Osteoblast (primary cell): ENCODE measurements around the gene ADRA2C. TPM values are rescaled to one million over a fixed set of nuclear protein-coding genes. Genes with fewer than 3 reads are reported as not detected.
A peak's percentile ranks its signal among the peaks of the same experiment; 100 is the strongest.

Source experiments
- DNase-seq: peaks from one replicate; pipeline ENCODE4 v3.0.0; 2011; ENCODE audit warnings: low spot score, mixed read lengths; ENCODE audit not compliant: insufficient read length; ENCODE audit errors: missing footprints
- H2AFZ ChIP-seq: 2 replicates; pipeline ENCODE4 v1.6.0; 2011; ENCODE audit warnings: mild to moderate bottlenecking, low read length
- H3K27ac ChIP-seq: 2 replicates; pipeline ENCODE4 v1.5.1; 2011; ENCODE audit warnings: mild to moderate bottlenecking, low read depth, low read length, moderate library complexity
- H3K27me3 ChIP-seq: 2 replicates; pipeline ENCODE4 v1.6.0; 2012; ENCODE audit warnings: mild to moderate bottlenecking, control low read depth, inconsistent platforms, low read length, moderate library complexity; ENCODE audit not compliant: insufficient read depth
- H3K36me3 ChIP-seq: 2 replicates; pipeline ENCODE4 v1.5.1; 2011; ENCODE audit warnings: mild to moderate bottlenecking, low read length, control low read depth, moderate library complexity; ENCODE audit not compliant: insufficient read depth
- H3K4me1 ChIP-seq: 2 replicates; pipeline ENCODE4 v1.5.1; 2011; ENCODE audit warnings: mild to moderate bottlenecking, low read length, control low read depth, moderate library complexity; ENCODE audit not compliant: insufficient read depth
- H3K4me2 ChIP-seq: 2 replicates; pipeline ENCODE4 v1.6.0; 2011; ENCODE audit warnings: mild to moderate bottlenecking, low read length; ENCODE audit not compliant: insufficient read depth
- H3K4me3 ChIP-seq: fragments of 200-600 bp; sonication (generic); 3 replicates; pipeline ENCODE4 v1.5.1; 2012; ENCODE audit warnings: mild to moderate bottlenecking, low read length, inconsistent platforms; ENCODE audit not compliant: insufficient read depth
- H3K79me2 ChIP-seq: 2 replicates; pipeline ENCODE4 v1.6.0; 2012; ENCODE audit warnings: mild to moderate bottlenecking, low read length, control low read depth, inconsistent platforms; ENCODE audit not compliant: insufficient read depth
- H3K9me3 ChIP-seq: 2 replicates; pipeline ENCODE4 v1.5.1; 2011; ENCODE audit warnings: low read depth, low read length, control low read depth
- H4K20me1 ChIP-seq: 2 replicates; pipeline ENCODE4 v1.6.0; 2012; ENCODE audit warnings: mild to moderate bottlenecking, low read length, control low read depth; ENCODE audit not compliant: insufficient read depth
- total RNA-seq: library from RNA; depleted of rRNA; stranded (reverse); fragments of >200 nt; gene quantifications from 2 replicates; pipeline ENCODE4 v1.2.3, GENCODE V29; 2012
- TF ChIP-seq, protein P1 (sequence below): IDR thresholded peaks from 2 replicates; pipeline ENCODE4 v1.5.1; 2011; ENCODE audit warnings: mild to moderate bottlenecking, low read depth, low read length, moderate library complexity; ENCODE audit errors: extremely low read depth

Gene ADRA2C
- 1.1 and 1.5 TPM in 2 replicates for total RNA-seq

DNA sequence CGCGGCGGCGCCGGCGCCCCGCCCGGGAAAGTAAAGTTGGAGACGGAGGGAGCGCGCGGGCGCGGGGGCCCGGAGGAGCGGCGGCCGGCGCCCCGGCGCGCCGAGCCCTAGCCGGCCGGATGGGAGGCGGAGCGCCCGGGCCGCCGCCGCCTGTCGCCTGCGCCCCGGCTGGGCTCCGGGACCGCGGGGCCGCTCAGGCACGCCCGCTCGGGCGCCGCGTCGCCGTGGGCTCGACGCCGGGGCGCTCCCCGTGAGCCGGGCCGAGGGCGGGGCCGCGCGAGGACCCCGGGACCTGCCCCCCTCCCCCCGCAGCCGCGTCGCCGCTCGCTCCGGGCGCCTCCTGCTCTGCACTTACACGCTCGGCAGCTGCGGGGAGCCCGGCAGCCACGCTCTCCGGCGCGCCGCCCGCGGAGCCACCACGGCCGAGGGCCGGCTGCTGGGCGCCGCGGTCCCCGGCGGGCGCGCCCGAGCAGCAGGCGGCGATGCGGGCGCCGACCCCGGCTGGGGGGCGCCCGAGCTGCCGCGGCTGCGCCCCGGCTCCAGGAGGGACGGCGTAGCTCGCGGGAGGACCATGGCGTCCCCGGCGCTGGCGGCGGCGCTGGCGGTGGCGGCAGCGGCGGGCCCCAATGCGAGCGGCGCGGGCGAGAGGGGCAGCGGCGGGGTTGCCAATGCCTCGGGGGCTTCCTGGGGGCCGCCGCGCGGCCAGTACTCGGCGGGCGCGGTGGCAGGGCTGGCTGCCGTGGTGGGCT, at the start of gene ADRA2C:
Gene ADRA2C (plus strand): TSS at position 350 of the 749 bp plus-strand sequence. CDS start 222 bp downstream, at position 572.
- H4K20me1 ChIP-seq = no peaks in the 10 kb centered on the region
- no peaks in the 10 kb centered on the region for H3K9me3 ChIP-seq
- peaks cover 7% of the 10 kb centered on the region for H3K4me1 ChIP-seq
- H2AFZ ChIP-seq = peak within 1 kb of the TSS; percentile 54
- H3K4me3 ChIP-seq = peak within 1 kb of the TSS; percentile 67
- H3K36me3 ChIP-seq = no peaks in the 10 kb centered on the region
- H3K27me3 ChIP-seq = peaks cover 30% of the 10 kb centered on the region
- TF ChIP-seq, protein P1, sequence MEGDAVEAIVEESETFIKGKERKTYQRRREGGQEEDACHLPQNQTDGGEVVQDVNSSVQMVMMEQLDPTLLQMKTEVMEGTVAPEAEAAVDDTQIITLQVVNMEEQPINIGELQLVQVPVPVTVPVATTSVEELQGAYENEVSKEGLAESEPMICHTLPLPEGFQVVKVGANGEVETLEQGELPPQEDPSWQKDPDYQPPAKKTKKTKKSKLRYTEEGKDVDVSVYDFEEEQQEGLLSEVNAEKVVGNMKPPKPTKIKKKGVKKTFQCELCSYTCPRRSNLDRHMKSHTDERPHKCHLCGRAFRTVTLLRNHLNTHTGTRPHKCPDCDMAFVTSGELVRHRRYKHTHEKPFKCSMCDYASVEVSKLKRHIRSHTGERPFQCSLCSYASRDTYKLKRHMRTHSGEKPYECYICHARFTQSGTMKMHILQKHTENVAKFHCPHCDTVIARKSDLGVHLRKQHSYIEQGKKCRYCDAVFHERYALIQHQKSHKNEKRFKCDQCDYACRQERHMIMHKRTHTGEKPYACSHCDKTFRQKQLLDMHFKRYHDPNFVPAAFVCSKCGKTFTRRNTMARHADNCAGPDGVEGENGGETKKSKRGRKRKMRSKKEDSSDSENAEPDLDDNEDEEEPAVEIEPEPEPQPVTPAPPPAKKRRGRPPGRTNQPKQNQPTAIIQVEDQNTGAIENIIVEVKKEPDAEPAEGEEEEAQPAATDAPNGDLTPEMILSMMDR = no peak
- H3K79me2 ChIP-seq = no peaks in the 10 kb centered on the region
- H3K4me2 ChIP-seq = peak within 1 kb of the TSS; percentile 78
- DNase-seq = peak; percentile 96
- no peak within 1 kb of the TSS for H3K27ac ChIP-seq

DNA sequence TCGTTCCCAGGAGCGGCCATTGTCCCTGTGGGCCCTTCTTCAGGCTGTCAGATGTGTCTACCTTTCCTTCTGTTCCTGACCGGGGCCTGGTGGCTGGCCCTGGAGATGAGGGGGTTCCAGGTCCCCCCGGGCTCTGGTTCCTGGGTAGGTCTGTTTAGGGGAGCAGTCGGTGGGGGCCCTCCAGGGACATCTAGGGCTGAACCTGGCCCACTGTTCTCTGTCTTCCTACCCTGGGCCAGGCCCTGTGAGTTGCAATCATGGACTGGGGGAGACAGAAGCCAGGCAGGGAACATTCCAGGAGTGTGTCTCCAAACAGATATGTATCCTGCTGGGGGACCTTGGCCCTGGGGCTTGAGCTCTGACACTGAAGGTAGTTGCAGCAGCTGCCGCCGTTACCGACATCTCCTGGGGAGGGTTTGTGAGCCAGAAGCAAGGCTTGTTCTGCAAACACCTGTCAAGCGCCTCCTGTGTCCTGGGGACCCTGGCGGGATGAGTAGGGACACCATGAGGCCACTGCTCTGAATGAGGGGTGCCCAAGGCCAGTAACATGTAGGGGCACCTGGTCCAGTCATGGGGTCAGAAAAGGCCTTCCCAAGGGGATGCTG, 49.5 kb upstream of the ADRA2C start:
- Histone ChIP-seq H3K27me3 (peaks cover 22% of the 10 kb centered on the region), H3K79me2 (no peaks in the 10 kb centered on the region), H4K20me1 (no peaks in the 10 kb centered on the region), H3K4me1 (no peaks in the 10 kb centered on the region), H3K36me3 (no peaks in the 10 kb centered on the region), H3K4me2 (no peak overlapping the region), H3K9me3 (peaks cover 8% of the 10 kb centered on the region), H2AFZ (no peak overlapping the region), H3K4me3 (no peak overlapping the region), H3K27ac (no peak overlapping the region)
- TF ChIP-seq, protein P1 = no peak
- no peak for DNase-seq

DNA sequence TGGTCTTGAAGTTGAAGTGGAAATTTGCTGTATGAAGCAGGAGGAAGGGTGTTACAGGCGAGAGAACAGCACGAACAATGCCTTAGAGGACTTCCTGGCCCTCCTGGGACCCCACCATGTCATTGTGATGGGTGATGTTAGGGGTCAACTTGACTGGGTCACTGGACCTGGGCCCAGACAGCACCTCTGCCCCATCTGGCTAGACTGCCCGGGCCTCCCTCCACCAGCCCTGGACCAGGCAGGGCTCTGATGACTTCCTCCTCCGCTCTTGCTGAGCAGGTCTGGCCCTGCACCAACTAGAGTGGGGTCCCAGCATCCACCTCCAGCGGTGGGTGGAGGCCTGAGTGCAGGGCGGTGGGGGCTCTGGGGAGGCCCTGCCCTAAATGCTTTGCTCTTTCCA, 48.9 kb upstream of the ADRA2C start:
- Histone ChIP-seq H3K9me3 (peaks cover 8% of the 10 kb centered on the region), H3K4me3 (no peak overlapping the region), H4K20me1 (no peaks in the 10 kb centered on the region), H3K27me3 (peaks cover 22% of the 10 kb centered on the region), H2AFZ (no peak overlapping the region), H3K79me2 (no peaks in the 10 kb centered on the region), H3K4me1 (no peaks in the 10 kb centered on the region), H3K27ac (no peak overlapping the region), H3K4me2 (no peak overlapping the region), H3K36me3 (no peaks in the 10 kb centered on the region)
- TF ChIP-seq, protein P1 = no peak
- no peak for DNase-seq

DNA sequence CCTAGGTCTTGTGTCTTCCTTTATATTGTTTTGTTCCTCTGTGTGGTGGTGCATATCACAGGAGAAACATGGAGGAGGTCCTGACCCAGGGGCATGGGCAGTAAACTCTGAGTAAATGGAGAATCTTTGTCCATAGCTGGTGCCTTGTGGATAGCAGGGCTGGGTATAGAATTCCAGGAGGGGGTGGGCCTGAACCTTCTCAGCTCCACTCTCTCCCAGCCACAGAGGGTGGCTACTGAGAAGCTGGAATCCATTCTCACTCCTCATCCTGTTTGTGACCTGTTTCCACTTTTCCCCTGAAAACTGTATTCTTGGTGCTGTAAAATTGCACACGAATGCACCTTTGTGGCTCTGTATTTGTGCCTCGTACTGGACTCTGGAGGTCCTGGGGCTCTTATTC, 47.7 kb upstream of the ADRA2C start:
- Histone ChIP-seq H3K4me1 (no peaks in the 10 kb centered on the region), H3K4me2 (no peak overlapping the region), H3K79me2 (no peaks in the 10 kb centered on the region), H3K27me3 (peaks cover 30% of the 10 kb centered on the region), H4K20me1 (no peaks in the 10 kb centered on the region), H3K9me3 (peaks cover 8% of the 10 kb centered on the region), H2AFZ (no peak overlapping the region), H3K36me3 (no peaks in the 10 kb centered on the region), H3K27ac (no peak overlapping the region), H3K4me3 (no peak overlapping the region)
- no peak for DNase-seq
- TF ChIP-seq, protein P1 = no peak
